HG03521 (cell line): ENCODE data around the gene PHF19.

Experiments used
- ATAC-seq: cut with Tn5 transposase; IDR thresholded peaks from one replicate; pipeline ENCODE4 v1.9.1; 2021; ENCODE audit warnings: mild to moderate bottlenecking, moderate library complexity; ENCODE audit not compliant: unreplicated experiment

Gene PHF19

GRCh38 chr9:120856700-120857099 lies 20.3 kb downstream of the PHF19 start:
- ATAC-seq: no peak

GRCh38 chr9:120855827-120856670 lies 20.9 kb downstream of the PHF19 start:
- ATAC-seq: no peak

GRCh38 chr9:120854596-120855327 lies 22.2 kb downstream of the PHF19 start:
- no peak for ATAC-seq

- ATAC-seq: no peak
Measured at GRCh38 chr9:120853198-120853597, 23.8 kb downstream of the PHF19 start.

GRCh38 chr9:120852240-120853010 lies 24.6 kb downstream of the PHF19 start:
- no peak for ATAC-seq

- no peak for ATAC-seq
Measured at GRCh38 chr9:120851449-120851848, 25.5 kb downstream of the PHF19 start.

- no peak for ATAC-seq
Measured at GRCh38 chr9:120850315-120850714, 26.7 kb downstream of the PHF19 start.

- no peak for ATAC-seq
Measured at GRCh38 chr9:120846906-120847305, 30.1 kb downstream of the PHF19 start.

- ATAC-seq: no peak
Measured at GRCh38 chr9:120846251-120846889, 30.6 kb downstream of the PHF19 start.

- ATAC-seq: no peak
Measured at GRCh38 chr9:120845255-120845654, 31.7 kb downstream of the PHF19 start.

- ATAC-seq: peak; percentile 99
Measured at GRCh38 chr9:120842685-120843485, 34.1 kb downstream of the PHF19 start, which contains the start of gene PSMD5. Gene PSMD5 (minus strand): TSS chr9:120842922. CDS start chr9:120842909, 13 bp downstream.

GRCh38 chr9:120841930-120842684 lies 34.9 kb downstream of the PHF19 start:
- peak; percentile 1 for ATAC-seq

GRCh38 chr9:120839146-120839545 lies 37.8 kb downstream of the PHF19 start:
- ATAC-seq: no peak

GRCh38 chr9:120837921-120838320 lies 39.1 kb downstream of the PHF19 start:
- ATAC-seq: no peak

- ATAC-seq: no peak
Measured at GRCh38 chr9:120833325-120833724, 43.7 kb downstream of the PHF19 start.

- no peak for ATAC-seq
Measured at GRCh38 chr9:120832807-120833206, 44.2 kb downstream of the PHF19 start.

- ATAC-seq: no peak
Measured at GRCh38 chr9:120830865-120831264, 46.1 kb downstream of the PHF19 start.

- ATAC-seq: no peak
Measured at GRCh38 chr9:120830151-120830550, 46.8 kb downstream of the PHF19 start.

- ATAC-seq: no peak
Measured at GRCh38 chr9:120829650-120830049, 47.3 kb downstream of the PHF19 start.
